ENCODE measurements around the gene ZNF354B.

GRCh38 chr5:178849316-178849715 is 10.4 kb upstream of the ZNF354B start:
- TF ChIP-seq POLR2A (IDR thresholded peaks at IDR 0.05; ENCODE audit: low read length) (no peak), GATA1 (IDR thresholded peaks at IDR 0.05; ENCODE audit: low read depth, low read length) (no peak)

Measured in erythroblast (primary cell).